Kasumi-1 (cell line): ENCODE data around the gene ORC6.
"Not testable (repeated sequence)": the region's sequence is repeated elsewhere in the genome, so short reads cannot be mapped to it uniquely, and the experiment has no call there.

Experiments used
- DNase-seq, 2 experiments: peaks; one replicate each; lab custom pipeline; 2025; lab: John Stamatoyannopoulos, UW

The ORC6 gene, protein sequence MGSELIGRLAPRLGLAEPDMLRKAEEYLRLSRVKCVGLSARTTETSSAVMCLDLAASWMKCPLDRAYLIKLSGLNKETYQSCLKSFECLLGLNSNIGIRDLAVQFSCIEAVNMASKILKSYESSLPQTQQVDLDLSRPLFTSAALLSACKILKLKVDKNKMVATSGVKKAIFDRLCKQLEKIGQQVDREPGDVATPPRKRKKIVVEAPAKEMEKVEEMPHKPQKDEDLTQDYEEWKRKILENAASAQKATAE

DNA sequence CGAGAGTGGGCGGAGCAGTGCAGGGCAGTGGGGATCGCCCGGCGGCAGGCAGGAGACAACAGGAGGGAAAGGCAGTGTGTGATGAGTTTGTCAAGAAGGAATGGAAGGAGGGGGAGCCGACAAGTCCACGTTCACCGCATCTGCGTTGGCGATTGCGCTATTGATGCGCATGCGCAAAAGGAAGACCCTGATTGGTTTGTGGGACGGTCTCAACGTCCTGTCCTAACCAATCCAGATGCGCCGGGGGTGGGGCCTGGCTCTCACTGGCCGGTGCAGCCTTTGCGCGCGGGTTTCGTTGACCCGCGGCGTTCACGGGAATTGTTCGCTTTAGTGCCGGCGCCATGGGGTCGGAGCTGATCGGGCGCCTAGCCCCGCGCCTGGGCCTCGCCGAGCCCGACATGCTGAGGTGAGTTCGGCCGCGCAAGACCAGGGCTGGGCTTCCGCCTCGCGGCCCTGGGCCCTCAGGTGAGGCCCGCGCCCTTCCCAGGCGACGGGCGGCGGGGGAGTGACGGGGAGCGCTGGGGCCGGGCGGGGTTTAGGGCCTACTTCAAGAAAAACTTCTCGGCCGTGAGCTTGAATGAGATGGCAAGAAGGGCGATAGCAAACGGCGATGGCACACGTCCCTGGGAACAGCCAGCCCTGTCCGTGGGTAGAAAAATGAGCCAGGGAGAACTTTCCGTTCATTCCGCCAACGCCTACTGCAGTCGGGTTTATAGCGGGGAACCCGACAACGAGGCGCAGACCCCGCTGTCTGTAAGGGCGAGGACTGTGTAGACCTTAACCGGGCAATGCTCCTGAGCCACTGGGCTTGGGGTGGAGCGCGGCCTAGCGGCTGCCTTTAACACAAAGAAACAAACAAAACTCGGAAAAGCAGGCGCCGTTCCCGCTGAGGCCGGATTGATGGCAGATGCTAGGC, at the start of gene ORC6:
Gene ORC6 (plus strand): TSS at position 295 of the 916 bp plus-strand sequence. CDS start 47 bp downstream, at position 342.
- DNase-seq: peak; percentile 94 to 95

GRCh38 chr16:46648656-46649055, 40.8 kb upstream of the ORC6 start:
- no peak for DNase-seq

DNA sequence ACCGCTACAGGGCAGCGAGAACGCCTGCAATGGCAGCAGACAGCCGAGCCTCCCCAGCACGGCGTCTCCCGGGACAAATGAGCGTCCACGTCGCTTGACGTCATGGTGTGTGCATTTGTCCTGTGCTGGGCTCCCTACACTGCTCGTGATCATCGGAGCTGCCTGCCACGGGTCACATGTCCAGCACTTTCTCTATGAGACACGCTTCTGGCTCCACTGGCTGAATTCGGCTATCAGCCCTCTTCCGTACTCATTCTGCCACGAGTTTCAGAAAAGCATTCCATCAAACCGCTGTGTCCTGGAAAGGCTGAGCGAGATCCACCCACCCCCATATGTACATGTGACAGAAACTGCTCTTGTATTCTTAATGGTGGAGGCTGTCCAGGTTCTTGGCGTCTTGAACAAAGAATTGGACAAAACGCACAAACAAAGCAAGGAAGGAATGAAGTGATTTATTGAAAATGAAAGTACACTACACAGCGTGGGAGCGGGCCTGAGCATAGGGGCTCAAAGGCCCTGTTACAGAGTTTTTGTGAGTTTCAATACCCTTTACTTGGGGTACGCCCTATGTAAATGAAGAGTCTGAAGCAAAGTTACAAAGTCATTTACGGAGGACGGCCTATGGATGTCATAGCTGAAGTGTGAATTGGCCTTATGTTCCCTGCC, 39.7 kb upstream of the ORC6 start:
- DNase-seq: no peak

GRCh38 chr16:46650254-46650623, 39.2 kb upstream of the ORC6 start:
- no peak for DNase-seq

DNA sequence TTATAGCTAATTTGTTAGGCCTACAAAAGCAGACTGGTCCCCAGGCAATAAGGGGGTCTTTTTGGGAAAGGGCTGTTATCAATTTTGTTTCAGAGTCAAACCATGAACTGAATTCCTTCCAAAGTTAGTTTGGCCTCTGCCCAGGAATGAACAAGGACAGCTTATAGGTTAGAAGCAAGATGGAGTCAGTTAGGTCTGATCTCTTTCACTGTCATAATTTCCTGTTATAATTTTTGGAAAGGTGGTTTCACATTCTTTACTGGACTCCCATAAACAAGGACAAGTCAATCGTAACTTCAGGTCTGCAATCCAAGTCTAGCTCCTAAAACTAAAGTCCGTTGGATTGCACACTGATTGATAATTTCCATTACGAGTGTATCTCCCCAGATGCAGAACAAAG, 38.2 kb upstream of the ORC6 start:
- DNase-seq: no peak

- peak; percentile 98 to 99 for DNase-seq
These were observed 30.5 kb upstream of the ORC6 start for GRCh38 chr16:46658925-46659324.

GRCh38 chr16:46662123-46662522, 27.3 kb upstream of the ORC6 start:
- DNase-seq: no peak

DNA sequence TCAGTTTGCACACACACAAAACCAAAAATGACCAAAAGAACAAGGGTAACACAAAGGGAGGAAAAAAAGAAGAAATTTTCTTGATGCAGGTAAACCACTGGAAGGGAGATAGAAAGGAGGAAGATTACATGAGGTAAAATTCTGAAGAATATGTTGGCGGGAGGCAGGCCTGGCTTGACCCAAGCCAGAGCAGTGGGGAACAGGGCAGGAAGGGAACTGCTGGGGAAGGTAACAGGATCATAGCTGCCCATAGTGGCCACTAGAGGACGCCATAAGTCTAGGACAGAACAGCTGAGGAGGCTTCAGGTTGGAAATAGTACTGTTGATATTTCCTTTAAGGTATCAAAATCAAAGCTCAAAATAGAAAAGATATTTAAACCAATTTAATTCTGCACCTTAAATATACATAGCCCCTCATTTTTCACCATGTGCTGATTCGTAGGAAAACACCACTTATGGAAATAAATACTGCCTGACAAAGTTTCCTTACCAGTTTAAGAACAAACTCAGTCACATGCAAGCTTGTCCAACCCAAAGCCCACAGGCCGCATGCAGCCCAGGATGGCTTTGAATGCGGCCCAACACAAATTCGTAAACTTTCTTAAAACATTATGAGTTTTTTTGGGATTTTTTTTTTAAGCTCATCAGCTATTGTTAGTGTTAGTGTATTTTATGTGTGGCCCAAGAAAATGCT, 16.0 kb upstream of the ORC6 start:
- DNase-seq: peak; percentile 78 to 91

DNA sequence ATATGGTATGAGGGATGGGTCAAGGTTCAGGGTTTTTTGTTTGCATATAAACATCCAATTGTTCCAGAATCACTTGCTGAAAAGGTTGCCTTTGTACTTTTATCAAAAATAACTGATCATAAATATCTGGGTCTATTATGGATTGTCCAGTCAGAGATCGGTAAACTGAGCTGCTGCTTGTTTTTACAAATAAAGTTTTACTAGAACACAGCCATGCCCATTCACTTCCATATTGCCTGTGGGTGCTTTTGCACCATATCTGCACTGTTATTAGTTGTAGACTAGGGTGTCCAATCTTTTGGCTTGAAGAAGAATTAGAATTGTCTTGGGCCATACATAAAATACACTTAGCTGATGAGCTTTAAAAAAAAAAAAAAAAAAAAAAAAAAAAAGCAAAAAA, 11.5 kb upstream of the ORC6 start:
- DNase-seq: not testable (repeated sequence)

- DNase-seq: not testable (repeated sequence)
These were observed 7.6 kb upstream of the ORC6 start for GRCh38 chr16:46681867-46682266.

GRCh38 chr16:46686815-46687473, 2.5 kb upstream of the ORC6 start:
- no peak for DNase-seq

DNA sequence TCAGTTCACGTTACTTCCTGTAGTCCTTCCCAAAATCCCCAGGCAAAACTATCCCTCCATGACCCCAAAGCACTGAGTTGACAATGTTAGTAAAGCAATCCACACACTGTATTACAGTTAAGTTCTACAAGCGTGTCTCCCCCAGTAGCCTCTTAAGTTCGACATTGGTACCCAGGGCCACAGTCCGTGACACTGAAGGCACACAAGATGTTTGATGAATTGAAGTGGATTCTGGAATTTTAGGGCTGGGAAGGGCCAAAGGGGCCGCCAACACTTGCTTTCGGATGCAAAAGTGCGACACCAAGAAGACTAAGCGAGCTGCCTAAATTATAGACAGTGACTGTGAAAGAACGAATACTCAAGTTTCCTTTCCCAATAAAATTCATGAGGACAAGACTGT, 2.0 kb upstream of the ORC6 start:
- DNase-seq: no peak

- DNase-seq: peak; percentile 83
These were observed 1.3 kb upstream of the ORC6 start for GRCh38 chr16:46688101-46688653.

GRCh38 chr16:46688654-46689364, 650 bp upstream of the ORC6 start, which contains the start of gene VPS35:
TSS of gene VPS35 (minus strand) at chr16:46689178. CDS start at chr16:46689133, 45 bp downstream.
- peak; percentile 97 to 98 for DNase-seq

- DNase-seq: peak in 1 of 2 experiments; percentile 12
These were observed 1.1 kb downstream of the ORC6 start for GRCh38 chr16:46690281-46691178.

GRCh38 chr16:46691726-46692125, 2.3 kb downstream of the ORC6 start:
- no peak for DNase-seq

- no peak for DNase-seq
These were observed 4.1 kb downstream of the ORC6 start for GRCh38 chr16:46693598-46693997.

DNA sequence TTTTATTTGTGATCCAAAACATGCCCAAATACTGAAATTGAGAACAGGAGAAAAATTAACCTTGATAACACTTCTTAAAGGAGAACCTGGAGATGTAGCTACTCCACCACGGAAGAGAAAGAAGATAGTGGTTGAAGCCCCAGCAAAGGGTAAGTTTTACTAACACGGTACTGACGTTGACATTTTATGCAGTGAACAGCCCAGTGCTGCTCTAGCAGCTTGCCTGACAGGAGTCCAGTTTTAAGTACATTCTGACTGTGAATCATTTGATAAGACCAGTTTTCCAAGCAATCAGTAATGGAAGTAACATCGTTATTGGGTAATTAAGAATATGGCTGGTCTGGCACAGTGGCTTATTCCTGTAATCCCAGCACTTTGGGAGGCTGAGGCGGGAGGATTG, 6.5 kb downstream of the ORC6 start:
- no peak for DNase-seq

DNA sequence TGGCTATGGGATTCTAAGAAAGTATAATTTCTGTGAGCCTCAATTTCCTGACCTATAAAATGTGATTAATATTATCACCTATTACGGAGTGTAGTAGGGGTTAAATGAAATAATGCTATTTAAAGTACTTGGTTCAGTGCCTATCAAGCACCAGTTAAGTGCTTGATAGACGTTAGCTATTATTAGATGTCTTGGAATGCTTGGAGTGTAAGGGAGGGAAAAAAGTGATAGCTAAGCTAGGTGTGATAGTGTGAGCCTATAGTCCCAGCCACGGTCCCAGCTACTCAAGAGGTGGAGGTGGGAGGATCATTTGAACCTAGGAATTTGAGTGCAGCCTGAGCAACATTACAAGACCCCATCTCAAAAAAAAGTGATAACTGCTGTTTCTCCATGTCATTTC, 7.5 kb downstream of the ORC6 start:
- no peak for DNase-seq
